ENCODE results near the gene CSPG4.
"Not testable (repeated sequence)": the region's sequence is repeated elsewhere in the genome, so short reads cannot be mapped to it uniquely, and the experiment has no call there.

CSPG4 gene

DNA sequence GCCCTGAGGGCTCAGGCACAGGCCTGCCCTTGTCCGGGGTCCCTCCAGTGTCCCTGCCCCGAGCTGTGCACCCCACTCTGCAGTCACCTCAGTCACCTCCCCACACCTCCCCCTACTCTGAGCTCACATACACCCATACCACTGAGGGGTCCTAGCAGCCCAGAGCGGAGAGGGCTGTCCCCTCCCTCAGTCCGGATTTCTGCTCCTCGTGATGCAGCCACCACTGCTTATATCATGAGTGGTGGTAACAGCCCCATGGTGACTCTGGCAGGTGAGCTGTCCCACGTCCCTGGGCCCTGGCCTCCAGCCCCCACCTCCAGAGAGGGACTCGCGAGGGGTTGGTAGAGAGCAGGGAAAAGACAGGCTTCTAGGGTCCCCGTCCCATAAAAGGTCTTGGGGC lies 8.0 kb downstream of the CSPG4 start:
- DNase-seq (ENCODE audit: low spot score) (no peak), ATAC-seq (ENCODE audit: low read depth) (no peak)
- Histone ChIP-seq H3K4me3 (ENCODE audit: severe bottlenecking) (no peak overlapping the region), H3K27me3 (ENCODE audit: insufficient read depth, poor library complexity, severe bottlenecking) (no peaks in the 10 kb centered on the region), H3K27ac (ENCODE audit: poor library complexity, severe bottlenecking) (peak overlapping the region; percentile 55), H3K9me3 (ENCODE audit: severe bottlenecking) (no peaks in the 10 kb centered on the region), H3K36me3 (ENCODE audit: low read depth) (no peaks in the 10 kb centered on the region), H3K4me1 (ENCODE audit: insufficient read depth, poor library complexity, severe bottlenecking) (peaks cover 17% of the 10 kb centered on the region)
- TF ChIP-seq, protein P1, sequence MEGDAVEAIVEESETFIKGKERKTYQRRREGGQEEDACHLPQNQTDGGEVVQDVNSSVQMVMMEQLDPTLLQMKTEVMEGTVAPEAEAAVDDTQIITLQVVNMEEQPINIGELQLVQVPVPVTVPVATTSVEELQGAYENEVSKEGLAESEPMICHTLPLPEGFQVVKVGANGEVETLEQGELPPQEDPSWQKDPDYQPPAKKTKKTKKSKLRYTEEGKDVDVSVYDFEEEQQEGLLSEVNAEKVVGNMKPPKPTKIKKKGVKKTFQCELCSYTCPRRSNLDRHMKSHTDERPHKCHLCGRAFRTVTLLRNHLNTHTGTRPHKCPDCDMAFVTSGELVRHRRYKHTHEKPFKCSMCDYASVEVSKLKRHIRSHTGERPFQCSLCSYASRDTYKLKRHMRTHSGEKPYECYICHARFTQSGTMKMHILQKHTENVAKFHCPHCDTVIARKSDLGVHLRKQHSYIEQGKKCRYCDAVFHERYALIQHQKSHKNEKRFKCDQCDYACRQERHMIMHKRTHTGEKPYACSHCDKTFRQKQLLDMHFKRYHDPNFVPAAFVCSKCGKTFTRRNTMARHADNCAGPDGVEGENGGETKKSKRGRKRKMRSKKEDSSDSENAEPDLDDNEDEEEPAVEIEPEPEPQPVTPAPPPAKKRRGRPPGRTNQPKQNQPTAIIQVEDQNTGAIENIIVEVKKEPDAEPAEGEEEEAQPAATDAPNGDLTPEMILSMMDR (IDR thresholded peaks at IDR 0.05; ENCODE audit: poor library complexity, severe bottlenecking) = no peak

DNA sequence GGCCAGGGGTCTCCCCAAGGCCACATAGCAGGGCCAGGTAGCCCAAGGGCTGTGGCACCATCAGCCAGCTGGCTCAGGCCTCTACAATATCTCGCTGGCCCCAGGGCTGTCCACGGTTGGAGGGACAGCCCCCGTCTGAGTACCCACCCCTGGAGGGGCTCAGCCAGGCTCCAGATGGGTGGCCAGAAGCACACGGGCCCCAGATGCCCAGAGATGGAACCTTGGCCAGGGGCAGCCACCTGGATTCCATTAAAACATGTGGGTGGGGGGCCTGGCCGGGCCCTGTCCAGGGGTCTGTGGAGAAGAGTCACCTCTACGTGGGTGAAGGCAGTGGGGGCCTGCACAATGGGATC lies 8.4 kb downstream of the CSPG4 start:
- no peak; the same call in 2 of the 3 replicates for ATAC-seq (ENCODE audit: low read depth)
- H3K4me1 ChIP-seq (ENCODE audit: insufficient read depth, poor library complexity, severe bottlenecking) = peaks cover 17% of the 10 kb centered on the region
- no peaks in the 10 kb centered on the region for H3K9me3 ChIP-seq (ENCODE audit: severe bottlenecking)
- no peak for DNase-seq (ENCODE audit: low spot score)
- H3K4me3 ChIP-seq (ENCODE audit: severe bottlenecking) = no peak overlapping the region
- TF ChIP-seq, protein P1 (IDR thresholded peaks at IDR 0.05; ENCODE audit: poor library complexity, severe bottlenecking) = no peak
- H3K27me3 ChIP-seq (ENCODE audit: insufficient read depth, poor library complexity, severe bottlenecking) = no peaks in the 10 kb centered on the region
- H3K27ac ChIP-seq (ENCODE audit: poor library complexity, severe bottlenecking) = peak overlapping the region; percentile 55
- H3K36me3 ChIP-seq (ENCODE audit: low read depth) = no peaks in the 10 kb centered on the region

DNA sequence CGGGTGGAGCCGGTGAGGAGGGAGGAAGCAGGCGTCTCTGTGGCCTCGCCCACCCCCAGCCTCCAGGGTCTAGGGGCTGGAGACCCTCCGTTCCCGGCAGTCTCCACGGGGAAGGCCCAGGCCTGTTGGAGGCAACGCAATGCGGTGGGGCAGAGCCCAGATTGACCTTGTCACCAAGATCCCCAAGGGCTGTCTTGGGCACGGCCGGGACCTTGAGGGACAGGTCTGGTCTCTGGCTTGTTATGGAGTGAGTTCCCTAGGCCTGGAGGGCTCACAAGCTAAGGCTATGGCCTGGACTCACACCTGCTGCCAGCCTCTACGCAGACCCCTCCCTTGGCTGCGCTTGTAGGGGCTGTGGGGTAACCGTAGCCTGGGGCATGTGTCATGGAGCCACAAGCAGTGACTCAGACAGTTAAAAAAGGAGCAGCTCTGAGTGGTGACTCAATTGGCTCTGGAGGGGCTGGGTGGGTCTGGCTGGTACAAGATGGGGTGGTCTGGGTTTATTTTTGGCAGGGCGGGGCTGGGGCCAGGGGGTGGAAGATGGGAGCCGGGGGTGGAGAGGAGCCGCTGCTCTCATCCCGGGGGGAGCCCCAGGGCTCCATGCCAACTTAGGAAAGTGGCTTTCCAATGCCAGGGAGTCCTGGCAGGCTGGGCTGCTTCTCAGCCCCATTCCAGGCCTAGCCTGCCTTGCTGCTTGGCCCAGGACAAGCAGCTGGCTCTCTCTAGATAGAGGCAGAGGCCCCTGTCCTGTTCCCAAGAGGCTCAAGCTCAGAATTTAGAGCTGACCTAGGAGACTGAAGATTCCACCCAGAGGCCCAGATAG lies 9.0 kb downstream of the CSPG4 start:
- H3K9me3 ChIP-seq (ENCODE audit: severe bottlenecking); H3K4me3 ChIP-seq (ENCODE audit: severe bottlenecking); DNase-seq (ENCODE audit: low spot score); H3K36me3 ChIP-seq (ENCODE audit: low read depth); H3K27me3 ChIP-seq (ENCODE audit: insufficient read depth, poor library complexity, severe bottlenecking): not testable (repeated sequence)
- H3K27ac ChIP-seq (ENCODE audit: poor library complexity, severe bottlenecking) = peak overlapping the region; percentile 55
- H3K4me1 ChIP-seq (ENCODE audit: insufficient read depth, poor library complexity, severe bottlenecking) = peaks cover 17% of the 10 kb centered on the region
- peak; percentile 84 for ATAC-seq (ENCODE audit: low read depth)

DNA sequence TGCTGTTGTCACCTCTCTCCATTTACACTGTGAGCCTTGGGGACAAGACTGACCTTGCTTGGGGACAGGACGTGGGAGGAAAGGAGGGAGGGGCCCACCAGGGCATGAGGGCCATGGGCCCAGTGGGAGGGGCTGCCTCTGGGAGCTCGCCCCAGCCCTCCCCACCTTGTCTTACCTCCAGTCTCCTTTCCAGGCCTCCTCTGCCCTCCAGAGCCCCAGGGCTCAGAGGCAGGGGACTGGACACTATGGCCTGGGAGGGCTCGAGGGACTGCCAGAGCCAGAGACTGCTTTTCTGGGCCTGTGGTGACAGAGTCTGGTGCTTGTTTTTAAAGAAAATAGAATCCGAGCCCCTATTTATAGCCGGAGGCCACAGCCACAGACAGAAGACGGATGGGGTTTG lies 10.2 kb downstream of the CSPG4 start:
- no peak for ATAC-seq (ENCODE audit: low read depth)
- Histone ChIP-seq H3K4me3 (ENCODE audit: severe bottlenecking) (no peak overlapping the region), H3K27ac (ENCODE audit: poor library complexity, severe bottlenecking) (no peak overlapping the region), H3K36me3 (ENCODE audit: low read depth) (no peaks in the 10 kb centered on the region), H3K27me3 (ENCODE audit: insufficient read depth, poor library complexity, severe bottlenecking) (no peaks in the 10 kb centered on the region), H3K9me3 (ENCODE audit: severe bottlenecking) (no peaks in the 10 kb centered on the region), H3K4me1 (ENCODE audit: insufficient read depth, poor library complexity, severe bottlenecking) (peaks cover 20% of the 10 kb centered on the region)
- TF ChIP-seq, protein P1 (IDR thresholded peaks at IDR 0.05; ENCODE audit: poor library complexity, severe bottlenecking) = no peak
- DNase-seq (ENCODE audit: low spot score) = no peak

DNA sequence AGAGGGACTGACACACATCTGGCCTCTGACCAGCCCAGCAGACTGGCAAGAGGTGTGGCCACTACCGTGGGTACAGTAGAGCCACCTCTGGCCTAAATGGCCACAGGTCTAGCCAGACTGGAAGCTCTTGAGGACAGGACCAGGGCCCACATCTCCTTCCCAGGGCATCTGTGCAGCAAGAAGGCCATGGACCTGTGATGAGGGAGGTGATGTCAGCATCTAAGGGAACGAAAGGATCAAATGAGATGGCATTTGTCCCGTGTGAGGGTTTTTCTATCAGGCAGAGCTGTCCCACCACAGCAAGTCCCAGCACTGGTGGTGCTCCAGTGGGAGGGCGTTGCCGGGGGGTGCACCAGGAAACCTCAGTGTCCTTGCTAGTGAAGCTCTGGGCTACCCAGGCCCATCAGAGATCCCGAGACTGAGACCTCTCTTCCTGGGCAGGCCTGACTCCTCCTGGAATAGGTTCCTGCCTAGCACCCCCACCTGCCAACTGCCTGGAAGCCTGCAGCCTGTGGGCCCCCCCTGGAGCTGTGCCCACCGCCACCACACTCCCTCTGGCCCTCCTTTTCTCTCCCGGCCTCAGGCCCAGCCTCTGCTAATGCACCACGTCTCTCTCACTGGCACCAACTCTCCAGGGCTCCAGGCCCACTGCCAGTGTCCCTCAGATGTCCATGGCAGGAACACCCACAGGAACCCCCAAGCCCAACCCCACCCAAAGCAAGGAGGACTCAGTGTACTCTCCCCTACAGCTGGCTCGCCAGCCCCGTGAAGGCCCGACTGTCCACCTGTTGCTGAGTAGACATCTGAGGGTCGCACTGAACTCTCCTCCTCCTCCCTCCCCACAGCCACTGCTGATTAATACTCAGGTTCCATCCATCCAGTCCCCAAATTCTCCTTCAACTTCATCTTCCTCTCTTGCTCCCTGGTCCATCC lies 11.3 kb downstream of the CSPG4 start:
- H3K4me1 ChIP-seq (ENCODE audit: insufficient read depth, poor library complexity, severe bottlenecking) = peaks cover 26% of the 10 kb centered on the region
- not testable (repeated sequence) for H3K27ac ChIP-seq (ENCODE audit: poor library complexity, severe bottlenecking); H3K4me3 ChIP-seq (ENCODE audit: severe bottlenecking); DNase-seq (ENCODE audit: low spot score); H3K27me3 ChIP-seq (ENCODE audit: insufficient read depth, poor library complexity, severe bottlenecking); H3K36me3 ChIP-seq (ENCODE audit: low read depth); ATAC-seq (ENCODE audit: low read depth); H3K9me3 ChIP-seq (ENCODE audit: severe bottlenecking)

DNA sequence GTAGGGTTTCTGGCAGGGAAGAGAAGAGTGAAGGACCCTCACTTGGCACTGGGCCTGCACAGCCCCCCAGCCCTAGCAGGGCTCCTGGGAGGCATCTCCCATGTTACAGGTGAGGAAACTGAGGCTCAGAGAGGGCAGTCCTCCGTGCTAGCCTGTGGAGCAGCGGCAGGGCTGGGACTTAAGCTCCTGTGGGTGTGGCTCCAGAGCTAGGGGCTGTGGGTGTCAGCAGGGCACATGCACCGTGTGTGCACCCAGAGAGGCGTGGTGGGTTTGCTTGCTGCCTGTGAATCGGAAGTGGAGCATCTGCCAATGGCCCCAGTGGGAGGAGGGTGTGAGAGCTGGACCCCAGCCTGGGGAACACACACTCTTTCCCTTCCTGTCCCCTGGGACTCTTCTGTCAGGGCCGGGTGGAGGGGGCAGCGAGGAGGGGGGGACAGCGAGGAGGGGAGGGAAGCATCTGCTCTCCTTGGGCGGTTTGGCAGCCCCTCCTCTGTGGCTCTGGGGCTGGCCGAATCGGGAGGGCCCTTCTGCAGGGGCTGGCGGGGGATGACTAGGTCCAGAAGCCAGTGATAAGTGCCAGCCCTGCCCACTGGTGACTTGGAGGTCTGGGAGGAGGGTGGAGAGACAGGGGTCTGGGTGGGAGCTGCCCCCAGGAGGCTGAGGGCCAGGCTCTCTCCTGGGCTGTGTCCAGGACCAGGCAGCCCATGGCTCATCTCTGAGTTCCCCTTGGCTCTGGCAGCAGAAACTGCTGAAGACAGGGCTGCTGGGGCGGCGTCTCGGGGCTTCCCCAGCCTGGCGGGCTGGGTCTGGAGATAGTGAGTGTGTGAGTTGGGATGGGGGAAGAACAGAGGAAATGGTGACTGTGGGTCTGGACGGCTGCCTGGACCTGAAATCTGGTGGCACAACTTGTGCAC lies 12.4 kb downstream of the CSPG4 start:
- peaks cover 34% of the 10 kb centered on the region for H3K4me1 ChIP-seq (ENCODE audit: insufficient read depth, poor library complexity, severe bottlenecking)
- not testable (repeated sequence) for H3K36me3 ChIP-seq (ENCODE audit: low read depth); H3K9me3 ChIP-seq (ENCODE audit: severe bottlenecking); DNase-seq (ENCODE audit: low spot score); H3K27me3 ChIP-seq (ENCODE audit: insufficient read depth, poor library complexity, severe bottlenecking); H3K4me3 ChIP-seq (ENCODE audit: severe bottlenecking); H3K27ac ChIP-seq (ENCODE audit: poor library complexity, severe bottlenecking)
- peak; percentile 41 for ATAC-seq (ENCODE audit: low read depth)

DNA sequence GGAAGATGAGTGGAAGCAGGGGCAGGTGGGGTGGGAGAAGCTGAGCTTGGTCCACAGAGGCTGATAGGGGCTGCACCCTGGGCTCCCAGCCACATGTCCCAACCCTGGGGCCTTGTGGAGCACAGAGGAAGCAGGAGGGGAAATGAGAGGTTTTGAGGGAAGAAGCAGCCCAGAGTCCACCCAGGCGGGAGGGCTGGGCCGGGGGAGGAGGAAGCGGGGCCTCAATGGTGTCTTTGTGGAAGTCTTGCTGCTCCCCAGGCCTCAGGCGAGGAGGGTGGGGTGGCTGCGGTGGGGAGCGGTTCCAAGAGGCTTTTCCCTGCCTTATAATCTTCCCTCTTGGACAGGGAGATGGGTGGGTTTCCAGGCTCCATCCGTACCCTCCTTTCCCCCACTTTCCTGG lies 13.1 kb downstream of the CSPG4 start:
- peaks cover 39% of the 10 kb centered on the region for H3K4me1 ChIP-seq (ENCODE audit: insufficient read depth, poor library complexity, severe bottlenecking)
- not testable (repeated sequence) for DNase-seq (ENCODE audit: low spot score); H3K27ac ChIP-seq (ENCODE audit: poor library complexity, severe bottlenecking); H3K9me3 ChIP-seq (ENCODE audit: severe bottlenecking); ATAC-seq (ENCODE audit: low read depth); H3K27me3 ChIP-seq (ENCODE audit: insufficient read depth, poor library complexity, severe bottlenecking); H3K36me3 ChIP-seq (ENCODE audit: low read depth); H3K4me3 ChIP-seq (ENCODE audit: severe bottlenecking)
